COLO829 (cell line): ENCODE data around the gene MT1G.
"Not testable (repeated sequence)": the region's sequence is repeated elsewhere in the genome, so short reads cannot be mapped to it uniquely, and the experiment has no call there.

ENCODE experiments used
- DNase-seq: peaks from one replicate; pipeline ENCODE4 v3.0.0; 2012; ENCODE audit warnings: low spot score

The MT1G gene

DNA sequence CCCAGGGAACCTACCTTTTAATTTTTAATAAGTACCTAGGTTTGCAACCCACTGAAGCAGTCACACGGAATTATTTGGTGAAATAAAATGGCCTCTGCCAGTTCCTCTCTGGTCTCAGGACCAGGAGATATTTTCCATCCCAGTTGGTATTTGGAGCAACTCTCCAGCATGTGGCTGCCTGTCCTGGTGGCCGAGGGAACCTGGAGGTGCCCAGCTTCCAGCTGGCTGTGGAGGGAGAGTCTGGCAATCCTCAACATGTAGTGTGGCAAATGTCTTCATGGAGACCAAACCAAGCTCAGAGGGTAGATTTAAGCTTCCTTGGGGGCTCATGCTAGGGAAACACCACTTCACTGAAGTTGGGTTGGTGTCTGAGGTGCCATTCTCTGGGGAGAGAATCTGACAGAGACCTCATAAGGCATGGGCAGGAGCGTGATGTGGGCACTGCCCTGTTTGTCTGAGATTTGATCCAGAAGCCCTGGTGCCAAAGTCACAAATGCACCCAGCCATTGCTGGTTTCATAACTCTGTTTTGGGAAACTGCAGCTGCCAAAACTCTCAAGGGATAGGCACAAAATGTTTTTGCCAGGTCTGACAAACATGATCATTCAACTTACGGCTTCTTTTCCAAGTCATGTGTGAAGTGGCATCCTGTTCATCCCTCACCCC lies 17.2 kb upstream of the MT1G start:
- DNase-seq = no peak

DNA sequence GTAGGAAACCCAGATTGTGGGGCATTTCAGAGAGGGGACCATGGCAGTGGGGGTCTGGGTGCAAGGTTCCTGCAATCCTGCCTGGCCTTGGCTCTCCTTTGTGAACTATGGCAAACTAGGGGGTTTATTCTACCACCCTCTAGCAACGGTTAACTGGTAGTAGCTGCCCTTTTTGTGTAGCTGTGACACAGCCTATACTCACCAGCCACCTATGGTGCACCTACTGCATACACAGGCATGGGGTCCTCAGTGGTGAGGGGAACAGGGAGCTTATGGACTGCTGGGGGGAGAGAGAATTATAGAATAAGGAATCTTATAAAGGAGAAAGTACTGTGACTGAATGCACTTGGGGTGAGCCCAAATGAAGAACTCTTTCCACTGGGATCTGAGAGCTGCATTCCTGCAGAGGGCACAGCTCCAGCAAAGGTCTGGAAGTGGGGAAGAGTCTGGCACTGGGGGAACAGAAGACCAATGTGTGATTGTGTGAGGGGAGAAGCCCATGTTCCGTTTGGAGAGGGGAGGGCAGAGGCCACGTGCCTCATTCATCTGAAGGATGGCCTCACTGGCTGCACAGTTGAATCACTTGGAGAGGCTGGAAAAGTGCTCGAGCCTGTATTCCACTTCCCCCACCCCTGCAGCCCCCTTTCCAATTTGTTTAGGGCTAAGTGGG lies 16.5 kb upstream of the MT1G start:
- no peak for DNase-seq

GRCh38 chr16:56683424-56684172 lies 15.7 kb upstream of the MT1G start:
- DNase-seq = no peak

DNA sequence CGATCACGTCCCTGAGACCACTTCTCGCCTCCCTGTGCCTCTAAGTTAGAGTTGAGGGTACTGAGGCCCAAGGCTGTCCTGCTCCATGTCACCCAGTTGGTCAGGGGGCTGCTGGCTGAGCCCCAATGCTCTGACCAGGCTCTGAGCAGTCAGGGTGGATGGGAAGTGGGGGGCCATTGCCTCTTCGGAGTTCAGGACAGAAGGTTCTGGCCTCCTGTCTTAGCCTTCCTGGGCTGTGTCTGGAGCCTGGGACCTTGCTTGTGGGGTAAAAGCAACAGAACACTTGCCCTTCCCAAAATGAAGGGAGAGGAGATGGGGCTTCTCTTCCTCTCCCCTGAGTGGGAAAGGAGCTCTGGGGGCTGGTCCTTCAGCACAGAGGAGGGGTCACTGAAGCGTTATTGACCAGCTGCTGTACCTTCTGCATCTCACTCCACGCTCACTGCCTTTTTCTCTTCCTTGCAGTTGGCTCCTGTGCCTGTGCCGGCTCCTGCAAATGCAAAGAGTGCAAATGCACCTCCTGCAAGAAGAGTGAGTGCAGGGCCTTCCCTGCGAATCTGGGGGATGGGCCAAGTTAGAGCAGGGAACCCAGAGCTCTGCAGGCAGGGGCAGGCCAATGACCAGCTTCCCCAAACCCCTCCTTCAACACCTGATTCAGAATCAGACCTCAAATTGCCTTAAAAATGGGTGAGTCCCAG lies 15.0 kb upstream of the MT1G start:
- DNase-seq = no peak

- peak; percentile 42 for DNase-seq
Observed at GRCh38 chr16:56681939-56682702, 14.3 kb upstream of the MT1G start, which contains the start of gene MT1X. Gene MT1X (plus strand): TSS chr16:56682470. CDS start chr16:56682541, 71 bp downstream.

- DNase-seq = no peak
Observed at GRCh38 chr16:56679818-56680217, 12.0 kb upstream of the MT1G start.

- no peak for DNase-seq
Observed at GRCh38 chr16:56679078-56679730, 11.3 kb upstream of the MT1G start.

DNA sequence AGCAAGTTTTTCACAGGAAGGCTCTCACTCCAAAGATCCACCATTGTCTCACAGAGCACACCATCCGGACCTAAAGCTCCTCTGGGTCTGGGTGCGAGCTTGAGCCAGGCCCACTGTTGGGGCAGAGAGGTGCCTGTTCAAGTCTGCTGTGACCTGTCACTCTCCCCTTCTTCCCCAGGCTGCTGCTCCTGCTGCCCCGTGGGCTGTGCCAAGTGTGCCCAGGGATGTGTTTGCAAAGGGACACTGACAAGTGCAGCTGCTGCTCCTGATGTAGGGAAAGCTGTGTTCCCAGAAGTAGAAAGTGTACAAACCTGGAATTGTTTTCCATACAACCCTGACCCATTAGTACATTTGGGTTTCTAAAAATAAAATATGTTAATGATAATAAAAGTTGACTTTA lies 9.6 kb upstream of the MT1G start:
- DNase-seq = no peak

- no peak for DNase-seq
Observed at GRCh38 chr16:56675685-56676210, 7.9 kb upstream of the MT1G start.

GRCh38 chr16:56674570-56674969 lies 6.7 kb upstream of the MT1G start:
- not testable (repeated sequence) for DNase-seq

DNA sequence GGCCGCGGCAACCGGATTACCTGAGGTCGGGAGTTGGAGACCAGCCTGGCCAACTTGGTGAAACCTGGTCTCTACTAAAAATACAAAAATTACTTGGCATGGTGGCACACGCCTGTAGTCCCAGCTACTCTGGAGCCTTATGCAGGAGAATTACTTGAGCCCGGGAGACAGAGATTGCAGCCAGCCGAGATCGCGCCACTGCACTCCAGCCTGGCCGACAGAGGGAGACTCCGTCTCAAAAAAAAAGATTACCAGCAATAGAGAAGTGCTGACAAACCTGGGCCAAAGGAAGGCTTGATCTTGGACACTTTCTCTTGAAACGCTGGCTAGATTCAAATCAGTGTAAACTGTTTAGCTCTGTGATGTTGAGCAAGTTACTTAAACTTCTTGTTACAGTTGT lies 6.1 kb upstream of the MT1G start:
- no peak for DNase-seq

DNA sequence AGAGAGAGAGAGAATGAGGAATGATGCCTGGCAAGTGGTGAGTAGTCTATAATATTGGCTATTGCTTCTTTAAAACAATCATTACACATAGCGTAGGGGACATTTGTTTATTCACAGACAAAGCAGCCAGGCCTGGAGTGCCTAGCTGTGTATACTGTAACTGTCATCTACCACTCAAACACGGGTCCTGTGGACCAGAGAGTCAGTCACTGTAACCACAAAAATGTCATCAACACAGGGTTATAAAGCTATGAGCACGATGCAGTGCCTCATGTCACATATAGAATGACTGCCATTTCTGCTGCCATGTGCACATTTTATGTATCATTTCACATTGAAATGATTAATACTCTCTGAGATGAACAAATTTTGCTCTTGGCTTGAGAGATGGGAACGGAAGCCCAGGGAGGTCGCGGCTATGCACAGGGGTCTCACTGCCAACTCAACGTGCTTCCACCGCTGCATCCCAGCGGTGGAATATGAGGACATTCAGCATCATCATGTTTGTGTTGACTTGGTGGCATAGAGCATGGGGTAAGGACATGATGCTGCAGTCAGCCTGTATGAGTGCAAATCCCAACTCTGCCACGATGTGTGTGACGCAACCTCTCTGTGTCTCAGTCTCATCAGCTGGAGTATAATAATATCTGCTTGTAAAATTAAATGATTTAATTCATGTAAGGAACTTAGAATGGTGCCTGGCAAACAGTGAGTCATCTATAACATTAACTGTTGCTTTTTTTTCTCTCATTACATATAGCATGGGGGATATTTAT lies 5.1 kb upstream of the MT1G start:
- DNase-seq = no peak

DNA sequence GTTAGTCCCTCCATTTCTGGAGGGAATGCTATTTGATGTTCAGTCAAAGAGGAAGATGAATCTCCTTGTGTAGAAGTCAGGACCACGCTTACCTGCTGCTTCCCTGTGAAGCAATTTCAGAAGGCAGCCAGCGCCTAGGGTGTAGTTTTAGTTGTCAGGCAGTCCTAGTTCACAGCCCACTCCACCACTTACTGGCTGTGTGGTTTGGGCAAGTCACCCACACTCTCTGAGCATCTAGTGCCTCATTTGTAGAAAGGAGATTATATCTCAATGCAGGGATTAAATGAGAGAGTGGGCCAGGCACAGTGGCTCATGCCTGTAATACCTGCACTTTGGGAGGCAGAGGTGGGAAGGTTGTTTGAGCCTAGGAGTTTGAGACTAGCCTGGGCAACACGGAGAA lies 4.3 kb upstream of the MT1G start:
- DNase-seq = not testable (repeated sequence)

DNA sequence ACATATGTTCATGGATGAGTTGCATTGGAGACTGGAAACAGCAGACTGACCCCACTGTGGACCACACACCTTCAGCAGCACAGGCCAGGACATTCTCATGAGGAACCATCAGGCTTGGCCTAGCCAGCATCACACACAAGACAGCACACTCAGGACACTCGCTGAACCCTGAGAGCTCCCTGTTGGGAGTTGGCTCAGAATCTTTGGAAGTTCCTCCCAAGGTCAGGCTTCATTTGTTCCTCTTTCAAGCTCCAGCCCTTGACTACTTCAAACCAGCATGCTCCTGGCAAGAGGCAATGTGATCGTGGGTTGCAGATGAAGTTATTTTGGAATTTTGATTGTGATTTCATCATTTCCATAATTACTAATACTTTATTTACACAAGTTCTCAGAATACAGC lies 3.8 kb upstream of the MT1G start:
- DNase-seq = not testable (repeated sequence)

DNA sequence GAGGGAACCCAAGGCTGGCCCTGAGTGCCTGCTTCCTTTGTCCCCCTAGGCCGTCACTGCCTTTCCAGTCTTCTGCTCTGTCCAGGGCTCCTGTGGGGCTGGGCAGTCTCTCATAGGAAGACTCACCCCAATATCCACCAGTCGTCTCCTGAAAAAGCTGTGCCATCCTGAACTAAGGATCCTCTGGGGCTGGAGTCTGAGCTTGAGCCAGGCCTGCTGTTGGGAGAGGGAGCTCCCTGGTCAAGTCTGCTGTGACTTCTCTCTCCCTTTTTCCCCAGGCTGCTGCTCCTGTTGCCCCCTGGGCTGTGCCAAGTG lies 2.7 kb upstream of the MT1G start:
- DNase-seq = no peak

DNA sequence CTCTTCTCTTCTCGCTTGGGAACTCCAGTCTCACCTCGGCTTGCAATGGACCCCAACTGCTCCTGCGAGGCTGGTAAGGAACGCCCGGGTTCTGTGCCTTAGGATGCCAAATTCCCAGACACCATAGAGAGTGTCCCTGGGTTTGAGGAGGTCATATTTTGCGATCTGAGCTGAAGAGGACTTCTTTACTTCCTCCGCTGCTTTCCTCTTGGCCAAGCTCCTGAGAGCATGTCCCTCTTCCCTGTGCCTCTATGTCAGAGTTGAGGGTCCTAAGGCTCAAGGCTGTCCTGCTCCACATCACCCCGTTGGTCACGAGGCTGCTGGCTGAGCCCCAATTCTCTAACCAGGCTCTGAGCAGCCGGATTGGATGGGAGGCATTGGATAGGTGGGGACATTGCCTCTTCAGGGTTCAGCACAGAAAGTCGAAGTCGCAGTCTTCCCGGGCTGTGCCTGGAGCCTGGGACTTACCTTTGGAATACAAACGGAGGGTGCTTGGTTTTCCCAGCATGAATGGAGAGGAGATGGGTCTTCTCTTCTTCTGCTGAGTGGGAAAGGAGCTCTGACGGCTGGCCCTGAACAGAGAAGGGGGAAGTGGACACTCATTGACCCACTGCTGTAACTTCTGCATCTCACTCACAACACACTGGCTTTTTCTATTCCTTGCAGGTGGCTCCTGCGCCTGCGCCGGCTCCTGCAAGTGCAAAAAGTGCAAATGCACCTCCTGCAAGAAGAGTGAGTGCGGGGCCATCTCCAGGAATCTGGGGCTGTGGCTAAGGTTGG lies 2.2 kb upstream of the MT1G start:
- no peak for DNase-seq

GRCh38 chr16:56669005-56669839 lies 1.4 kb upstream of the MT1G start, which contains the start of gene MT1H:
Gene MT1H (plus strand): TSS chr16:56669814. CDS start chr16:56669885, 71 bp downstream.
- no peak for DNase-seq
